ENCODE results near the gene LGALS8. TPM values are rescaled to one million over a fixed set of nuclear protein-coding genes. Genes with fewer than 3 reads are reported as not detected.

LGALS8 gene
- total RNA-seq, 1 experiment from 2014 or later, result 47.7 TPM

DNA sequence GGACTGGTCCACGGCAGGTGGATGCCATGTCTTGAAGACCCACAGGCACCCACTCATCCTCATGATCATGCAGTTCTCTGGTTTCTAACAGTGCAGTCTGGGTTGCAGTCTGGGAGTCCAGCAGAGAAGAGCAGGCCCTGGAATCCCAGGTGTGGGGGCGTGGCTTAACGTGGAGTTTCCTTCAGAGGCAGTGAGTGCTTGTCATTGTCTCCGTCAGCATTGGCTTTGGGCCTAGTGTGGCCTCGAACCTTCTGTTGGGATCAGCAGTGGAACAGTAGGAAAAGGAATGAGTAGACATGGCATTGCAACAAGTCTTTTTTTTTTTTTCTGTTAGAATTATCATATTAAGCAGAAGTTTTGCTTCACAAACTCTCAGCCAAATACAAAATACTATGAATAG is 12.8 kb downstream of the LGALS8 start:
- Histone ChIP-seq H3K27me3 (replicated peaks) (no peaks in the 10 kb centered on the region), H3K4me1 (replicated peaks) (peaks cover 9% of the 10 kb centered on the region), H3K9me3 (replicated peaks) (no peaks in the 10 kb centered on the region), H3K4me3 (no peak overlapping the region), H3K36me3 (peaks cover 39% of the 10 kb centered on the region), H3K27ac (no peak overlapping the region)
- no peak for DNase-seq (ENCODE audit: low read depth in 1 of 2, low spot score in 2 of 2)

DNA sequence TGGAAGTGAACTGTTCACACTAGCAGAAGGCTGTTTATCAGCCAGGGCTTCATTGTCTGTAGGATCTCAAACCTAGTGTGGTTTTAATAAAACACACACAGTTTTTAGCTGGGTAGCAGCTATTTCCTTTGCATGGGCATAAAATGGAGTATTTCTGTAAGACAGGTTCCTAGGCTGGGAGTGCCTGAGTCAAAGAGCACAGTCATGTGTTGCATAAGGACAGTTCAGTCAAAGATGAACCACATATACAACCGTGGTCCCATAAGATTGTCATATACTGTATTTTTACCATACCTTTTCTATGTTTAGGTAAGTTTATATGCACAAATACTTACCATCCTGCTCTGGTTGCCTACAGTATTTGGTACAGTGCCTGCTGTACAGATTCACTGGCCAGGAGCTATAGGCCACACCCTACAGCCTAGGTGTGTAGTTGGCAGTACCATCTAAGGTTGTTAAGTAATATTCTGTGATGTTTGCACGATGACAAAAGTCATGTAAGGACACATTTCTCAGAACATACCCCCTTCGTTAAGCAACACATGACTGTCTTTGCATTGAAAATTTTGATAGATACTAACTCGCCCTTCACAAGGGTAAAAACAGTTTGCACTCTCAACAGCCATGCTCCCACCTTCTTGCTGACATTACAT is 17.2 kb downstream of the LGALS8 start:
- peaks cover 72% of the 10 kb centered on the region for H3K36me3 ChIP-seq

DNA sequence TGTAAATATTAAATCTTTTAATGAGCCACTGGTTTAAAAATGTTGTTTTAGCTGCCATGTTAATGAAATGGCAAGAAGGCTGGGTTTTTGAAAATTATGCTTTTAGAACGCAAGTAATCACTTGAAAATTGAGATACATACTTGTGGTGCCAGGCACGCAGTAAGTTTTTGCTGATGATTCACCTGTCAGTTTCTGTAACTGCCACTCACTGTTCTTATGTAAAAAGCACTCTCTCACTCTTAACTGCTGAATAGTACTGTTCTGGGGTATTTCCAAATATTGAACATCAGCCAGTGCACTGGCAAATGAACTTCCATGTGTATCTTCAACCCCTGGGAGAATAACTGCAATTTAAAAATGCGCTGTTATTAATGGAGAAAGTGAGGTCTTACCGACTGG is 17.9 kb downstream of the LGALS8 start:
- Histone ChIP-seq H3K9me3 (replicated peaks) (no peaks in the 10 kb centered on the region), H3K27ac (no peak overlapping the region), H3K4me3 (no peak overlapping the region), H3K36me3 (peaks cover 80% of the 10 kb centered on the region), H3K4me1 (replicated peaks) (0 out of 2 replicates have a peak, but pooled peaks cover 6% of the 10 kb centered on the region), H3K27me3 (replicated peaks) (no peaks in the 10 kb centered on the region; the same call in 1 of the 2 replicates)
- DNase-seq (ENCODE audit: low read depth in 1 of 2, low spot score in 2 of 2), result no peak

More for the DNA sequence above, 17.2 kb downstream of the LGALS8 start:
- Histone ChIP-seq H3K9me3 (replicated peaks) (no peaks in the 10 kb centered on the region), H3K27ac (no peak overlapping the region), H3K27me3 (replicated peaks) (no peaks in the 10 kb centered on the region; the same call in 1 of the 2 replicates), H3K4me3 (no peak overlapping the region), H3K4me1 (replicated peaks) (0 out of 2 replicates have a peak, but pooled peaks cover 5% of the 10 kb centered on the region)
- no peak for DNase-seq (ENCODE audit: low read depth in 1 of 2, low spot score in 2 of 2)

DNA sequence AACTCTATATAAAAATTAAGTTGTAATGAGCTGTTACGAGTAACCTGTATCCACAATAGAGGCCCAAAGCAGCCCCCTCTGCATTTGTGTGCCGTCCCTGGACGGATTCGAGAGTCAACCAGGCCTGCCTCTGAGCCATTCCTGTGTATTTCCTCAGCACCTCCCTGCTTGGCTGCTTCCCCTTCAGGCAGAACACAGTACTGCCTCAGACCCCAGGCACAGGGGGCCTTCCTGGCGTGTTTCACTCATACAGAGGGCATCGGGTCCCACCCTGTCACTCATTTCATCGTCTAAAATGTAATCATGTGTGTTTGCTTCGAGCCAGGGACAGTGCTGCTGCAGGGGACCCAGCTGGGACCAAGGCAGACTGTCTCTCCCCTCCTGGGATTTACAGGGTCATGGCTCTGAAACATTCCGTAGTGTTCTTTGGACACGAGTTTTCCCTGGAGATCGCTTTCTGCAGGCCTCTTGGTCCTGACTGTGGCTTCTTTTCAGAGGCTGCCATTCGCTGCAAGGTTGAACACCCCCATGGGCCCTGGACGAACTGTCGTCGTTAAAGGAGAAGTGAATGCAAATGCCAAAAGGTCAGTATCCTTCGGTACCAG is 19.4 kb downstream of the LGALS8 start:
- Histone ChIP-seq H3K4me3 (no peak overlapping the region), H3K4me1 (replicated peaks) (0 out of 2 replicates have a peak, but pooled peaks cover 6% of the 10 kb centered on the region), H3K27ac (no peak overlapping the region), H3K27me3 (replicated peaks) (no peaks in the 10 kb centered on the region; the same call in 1 of the 2 replicates), H3K9me3 (replicated peaks) (no peaks in the 10 kb centered on the region), H3K36me3 (peaks cover 93% of the 10 kb centered on the region)
- DNase-seq (ENCODE audit: low read depth in 1 of 2, low spot score in 2 of 2), result no peak

DNA sequence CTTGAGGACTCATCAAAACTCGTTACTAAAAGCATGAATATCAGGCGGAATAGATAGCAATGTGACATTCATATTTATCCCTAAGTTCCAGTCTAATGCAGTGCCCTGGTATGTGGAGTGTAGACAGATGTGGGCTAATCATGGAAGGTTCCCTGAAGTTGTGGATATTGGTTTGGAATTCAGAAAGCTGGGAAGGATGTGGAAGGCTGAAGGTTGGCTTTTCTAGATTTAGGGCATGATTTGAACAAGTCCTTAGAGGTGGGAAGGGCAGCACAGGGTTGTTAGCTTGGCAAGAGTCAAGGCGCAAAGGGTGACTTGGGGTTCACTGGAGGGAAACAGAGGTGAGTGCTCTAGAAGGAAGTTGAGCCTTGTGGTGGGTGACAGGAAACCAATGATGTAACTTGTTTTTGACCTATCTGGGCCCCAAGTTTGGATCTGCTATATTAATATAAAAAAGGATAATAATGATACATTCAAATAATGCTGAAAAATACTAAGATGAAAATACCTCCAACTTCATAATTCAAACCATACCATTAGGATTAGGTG is 21.9 kb downstream of the LGALS8 start:
- Histone ChIP-seq H3K9me3 (replicated peaks) (no peaks in the 10 kb centered on the region), H3K36me3 (peaks cover 95% of the 10 kb centered on the region), H3K27me3 (replicated peaks) (no peaks in the 10 kb centered on the region; the same call in 1 of the 2 replicates), H3K27ac (no peak overlapping the region), H3K4me3 (no peak overlapping the region), H3K4me1 (replicated peaks) (0 out of 2 replicates have a peak, but pooled peaks cover 6% of the 10 kb centered on the region)
- DNase-seq (ENCODE audit: low read depth in 1 of 2, low spot score in 2 of 2), result no peak

DNA sequence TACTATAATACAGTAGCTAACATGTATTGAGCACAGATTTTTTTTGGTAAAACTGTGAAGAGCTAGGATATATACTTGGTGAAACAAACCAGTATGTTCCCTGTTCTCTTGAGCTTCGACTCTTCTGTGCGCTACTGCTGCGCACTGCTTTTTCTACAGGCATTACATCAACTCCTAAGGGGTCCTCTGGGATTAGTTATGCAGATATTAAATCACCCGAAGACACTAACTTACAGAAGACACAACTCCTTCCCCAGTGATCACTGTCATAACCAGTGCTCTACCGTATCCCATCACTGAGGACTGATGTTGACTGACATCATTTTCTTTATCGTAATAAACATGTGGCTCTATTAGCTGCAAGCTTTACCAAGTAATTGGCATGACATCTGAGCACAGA is 24.7 kb downstream of the LGALS8 start:
- H3K27ac ChIP-seq, result no peak overlapping the region
- no peak for DNase-seq (ENCODE audit: low read depth in 1 of 2, low spot score in 2 of 2)
- no peaks in the 10 kb centered on the region; the same call in 1 of the 2 replicates for H3K27me3 ChIP-seq (replicated peaks)
- no peaks in the 10 kb centered on the region for H3K9me3 ChIP-seq (replicated peaks)
- H3K4me3 ChIP-seq, result no peak overlapping the region
- H3K4me1 ChIP-seq (replicated peaks), result 0 out of 2 replicates have a peak, but pooled peaks cover 6% of the 10 kb centered on the region
- peaks cover 99% of the 10 kb centered on the region for H3K36me3 ChIP-seq

DNA sequence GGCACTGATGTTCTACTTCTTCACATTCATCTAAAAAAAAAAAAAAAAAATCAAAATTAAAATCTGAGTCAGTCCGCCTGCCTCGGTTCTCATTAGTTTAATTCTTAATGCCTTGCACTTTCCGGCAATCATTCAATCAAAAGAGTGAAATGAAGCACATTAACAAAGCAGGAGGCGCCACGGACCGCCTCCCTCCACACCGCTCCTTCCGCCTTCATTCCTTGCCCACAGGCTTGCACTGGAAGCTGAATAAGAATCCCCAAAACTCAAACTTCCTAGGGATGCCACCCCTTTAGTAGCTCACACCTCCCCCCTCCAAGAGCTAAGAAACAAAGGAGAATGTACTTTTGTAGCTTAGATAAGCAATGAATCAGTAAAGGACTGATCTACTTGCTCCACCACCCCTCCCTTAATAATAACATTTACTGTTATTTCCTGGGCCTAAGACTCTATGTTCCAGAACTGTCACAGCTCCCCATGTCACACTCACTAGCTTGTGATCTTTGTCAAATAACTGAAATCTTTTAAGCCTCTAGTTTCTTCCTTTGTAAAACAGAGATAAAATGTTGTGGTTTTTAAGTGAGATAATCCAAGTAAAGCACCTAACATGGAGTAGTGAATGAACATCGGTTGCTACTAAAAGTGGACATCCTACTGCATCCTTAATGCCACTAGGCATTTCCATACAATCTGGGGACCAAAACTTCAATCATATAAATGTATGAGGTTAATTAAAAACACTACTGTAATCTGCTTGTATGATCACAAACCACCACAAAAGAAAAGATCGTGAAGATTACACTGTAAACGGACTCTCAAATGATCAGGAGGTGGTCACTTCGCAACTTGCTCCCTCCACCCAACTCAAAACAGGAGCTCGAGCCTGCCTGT is 27.4 kb downstream of the LGALS8 start:
- Histone ChIP-seq H3K27me3 (replicated peaks) (no peaks in the 10 kb centered on the region), H3K4me3 (no peak overlapping the region), H3K27ac (no peak overlapping the region), H3K9me3 (replicated peaks) (no peaks in the 10 kb centered on the region), H3K4me1 (replicated peaks) (no peaks in the 10 kb centered on the region), H3K36me3 (peaks cover 97% of the 10 kb centered on the region)
- DNase-seq (ENCODE audit: low read depth in 1 of 2, low spot score in 2 of 2), result no peak

DNA sequence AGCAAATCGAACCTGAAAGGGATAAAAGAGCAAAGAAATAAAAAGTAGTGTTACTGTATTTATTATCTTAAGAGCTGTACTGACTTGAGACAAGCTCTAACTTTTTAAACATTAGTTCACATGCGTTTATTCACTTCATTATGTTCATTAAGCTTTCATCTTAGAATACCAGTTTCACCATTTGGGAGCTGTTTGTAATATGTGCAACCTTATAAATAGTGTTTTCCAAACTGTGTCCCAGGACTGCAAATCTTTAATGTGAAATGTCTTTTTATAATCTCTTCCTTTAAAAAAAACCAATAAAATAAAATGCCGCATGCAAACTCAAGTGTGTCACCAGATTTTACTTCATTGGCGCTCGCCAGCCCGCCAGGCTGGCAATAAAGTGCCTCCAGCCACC is 28.3 kb downstream of the LGALS8 start:
- Histone ChIP-seq H3K4me3 (no peak overlapping the region), H3K9me3 (replicated peaks) (no peaks in the 10 kb centered on the region), H3K27me3 (replicated peaks) (no peaks in the 10 kb centered on the region), H3K36me3 (peaks cover 97% of the 10 kb centered on the region), H3K4me1 (replicated peaks) (no peaks in the 10 kb centered on the region), H3K27ac (no peak overlapping the region)
- DNase-seq (ENCODE audit: low read depth in 1 of 2, low spot score in 2 of 2), result no peak

DNA sequence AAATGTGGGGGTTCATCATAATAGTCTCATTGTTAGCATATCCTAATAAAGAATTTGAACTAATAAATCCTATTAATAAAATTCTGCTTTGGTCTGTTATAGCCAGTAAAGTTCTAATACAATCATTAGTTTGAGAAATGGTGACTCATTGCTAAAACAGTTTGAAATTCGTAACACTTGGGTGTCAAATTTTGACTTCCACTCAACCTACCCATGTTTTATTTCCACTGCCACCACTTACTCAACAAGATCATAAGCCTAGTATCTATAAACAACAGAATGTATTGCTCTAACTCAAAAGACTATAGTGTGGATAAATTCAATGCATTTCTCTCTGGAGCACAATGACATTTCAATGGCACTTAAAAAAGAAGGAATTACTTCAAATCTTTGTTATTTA is 29.1 kb downstream of the LGALS8 start:
- no peaks in the 10 kb centered on the region for H3K9me3 ChIP-seq (replicated peaks)
- DNase-seq (ENCODE audit: low read depth in 1 of 2, low spot score in 2 of 2), result no peak
- H3K27ac ChIP-seq, result no peak overlapping the region
- peaks cover 97% of the 10 kb centered on the region for H3K36me3 ChIP-seq
- no peak overlapping the region for H3K4me3 ChIP-seq
- no peaks in the 10 kb centered on the region for H3K27me3 ChIP-seq (replicated peaks)
- H3K4me1 ChIP-seq (replicated peaks), result no peaks in the 10 kb centered on the region

DNA sequence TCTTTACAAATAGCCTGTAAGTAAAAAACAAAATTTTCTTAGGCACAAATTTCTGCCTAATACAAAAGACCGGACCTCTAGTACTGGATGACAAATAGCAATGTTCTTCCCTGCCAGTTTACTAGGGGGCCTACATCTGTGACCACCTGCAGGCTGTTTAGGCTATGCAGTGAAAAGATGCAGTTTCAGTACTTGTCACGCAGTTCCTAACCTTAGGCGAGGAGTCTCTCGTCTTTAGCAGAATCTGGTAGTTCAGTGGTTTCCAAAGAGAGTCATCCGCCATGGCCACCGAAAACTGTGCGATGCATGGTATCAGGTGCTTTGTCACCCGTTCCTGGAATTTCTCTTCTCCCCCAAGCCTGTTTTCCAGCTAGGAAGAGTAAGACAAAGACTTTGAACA is 29.6 kb downstream of the LGALS8 start:
- Histone ChIP-seq H3K27me3 (replicated peaks) (no peaks in the 10 kb centered on the region), H3K4me3 (no peak overlapping the region), H3K4me1 (replicated peaks) (no peaks in the 10 kb centered on the region), H3K9me3 (replicated peaks) (no peaks in the 10 kb centered on the region), H3K27ac (no peak overlapping the region), H3K36me3 (peaks cover 95% of the 10 kb centered on the region)
- DNase-seq (ENCODE audit: low read depth in 1 of 2, low spot score in 2 of 2), result no peak

DNA sequence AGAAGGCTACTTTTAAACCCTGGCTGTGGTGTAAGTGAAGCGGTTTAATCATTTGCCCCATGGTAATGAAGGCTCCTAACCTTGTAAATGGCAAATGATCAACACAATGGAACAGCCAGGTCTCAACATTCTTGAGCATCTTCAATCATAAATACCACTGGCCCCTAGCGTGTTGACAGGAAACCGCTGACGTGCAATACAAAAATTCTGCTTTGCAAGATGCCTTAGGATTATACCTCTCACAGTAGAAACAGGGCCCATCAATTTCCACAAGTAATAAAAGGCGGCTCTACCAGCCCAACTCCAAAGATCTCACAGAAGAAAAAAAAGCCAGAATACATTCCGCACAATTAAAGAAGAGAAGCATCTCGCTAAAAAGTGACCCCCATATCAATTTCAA is 32.8 kb downstream of the LGALS8 start:
- Histone ChIP-seq H3K4me1 (replicated peaks) (no peaks in the 10 kb centered on the region), H3K27me3 (replicated peaks) (no peaks in the 10 kb centered on the region), H3K27ac (no peak overlapping the region), H3K36me3 (peaks cover 82% of the 10 kb centered on the region), H3K4me3 (no peak overlapping the region), H3K9me3 (replicated peaks) (no peaks in the 10 kb centered on the region)
- DNase-seq (ENCODE audit: low read depth in 1 of 2, low spot score in 2 of 2), result no peak

DNA sequence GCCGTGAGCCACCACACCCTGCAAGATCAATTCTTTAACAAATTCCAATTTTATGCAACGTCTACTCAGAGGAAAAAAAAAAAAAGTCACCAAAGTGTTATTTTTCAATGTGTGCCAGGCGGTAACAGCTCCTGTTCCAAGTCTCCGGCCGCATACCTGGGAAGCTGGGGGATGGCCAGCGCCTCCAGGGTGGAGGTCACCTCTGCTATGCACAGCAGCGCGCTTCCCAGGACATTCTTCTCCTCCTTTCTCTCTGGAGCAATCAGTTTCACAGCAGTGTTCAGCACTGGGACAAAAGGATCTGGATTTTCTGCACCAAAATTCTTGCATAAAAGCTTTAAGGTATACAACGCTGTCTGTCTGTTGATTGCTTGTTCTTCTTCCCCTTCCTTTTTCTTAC is 34.3 kb downstream of the LGALS8 start:
- DNase-seq (ENCODE audit: low read depth in 1 of 2, low spot score in 2 of 2), result no peak
- Histone ChIP-seq H3K27me3 (replicated peaks) (no peaks in the 10 kb centered on the region), H3K4me3 (no peak overlapping the region), H3K27ac (no peak overlapping the region), H3K9me3 (replicated peaks) (no peaks in the 10 kb centered on the region), H3K4me1 (replicated peaks) (no peaks in the 10 kb centered on the region), H3K36me3 (peaks cover 71% of the 10 kb centered on the region)

DNA sequence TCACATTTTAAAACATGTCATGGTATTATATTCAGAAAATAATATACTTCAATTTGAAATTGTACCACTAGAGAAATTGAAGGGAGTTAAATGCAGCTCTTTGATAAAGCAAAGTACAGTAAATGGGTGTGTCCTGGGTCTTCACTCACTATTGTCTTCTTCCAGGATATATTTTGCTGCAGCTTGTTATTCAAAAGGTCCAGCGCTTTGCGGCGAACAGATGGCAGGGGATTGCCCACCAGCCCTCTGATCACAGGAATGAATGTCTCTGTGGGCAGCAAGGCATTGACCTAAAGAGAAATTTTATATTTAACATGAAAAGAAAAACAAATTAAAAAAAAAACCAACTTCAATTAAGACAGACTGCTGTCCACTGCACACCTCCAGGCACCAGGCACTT is 35.1 kb downstream of the LGALS8 start:
- Histone ChIP-seq H3K4me1 (replicated peaks) (no peaks in the 10 kb centered on the region), H3K27me3 (replicated peaks) (no peaks in the 10 kb centered on the region), H3K36me3 (peaks cover 68% of the 10 kb centered on the region), H3K9me3 (replicated peaks) (no peaks in the 10 kb centered on the region), H3K4me3 (no peak overlapping the region), H3K27ac (no peak overlapping the region)
- DNase-seq (ENCODE audit: low read depth in 1 of 2, low spot score in 2 of 2), result no peak
